ENCODE measurements around the gene NADSYN1.

NADSYN1 gene

DNA sequence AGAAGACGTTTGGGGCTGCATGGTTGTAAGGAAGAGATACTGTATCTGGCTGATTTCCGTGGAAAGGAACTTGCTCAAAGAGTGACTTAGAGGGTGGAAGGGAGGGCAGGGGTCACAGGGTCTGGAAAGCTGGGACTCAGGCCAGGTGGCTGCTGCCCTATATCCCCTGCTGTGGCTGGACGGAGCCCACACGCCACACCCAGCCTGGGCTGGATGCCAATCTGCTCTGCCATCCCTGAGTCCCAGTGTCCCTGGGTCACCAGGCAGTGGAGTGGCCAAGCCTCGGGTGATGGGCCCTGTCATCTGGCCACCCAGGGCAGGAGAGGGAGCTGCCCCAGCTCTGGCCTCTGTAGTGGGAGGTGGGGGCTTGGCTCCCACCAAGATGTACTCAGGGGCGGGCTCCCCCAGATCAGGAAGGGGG lies 47.6 kb downstream of the NADSYN1 start:
- TF ChIP-seq, protein P1, sequence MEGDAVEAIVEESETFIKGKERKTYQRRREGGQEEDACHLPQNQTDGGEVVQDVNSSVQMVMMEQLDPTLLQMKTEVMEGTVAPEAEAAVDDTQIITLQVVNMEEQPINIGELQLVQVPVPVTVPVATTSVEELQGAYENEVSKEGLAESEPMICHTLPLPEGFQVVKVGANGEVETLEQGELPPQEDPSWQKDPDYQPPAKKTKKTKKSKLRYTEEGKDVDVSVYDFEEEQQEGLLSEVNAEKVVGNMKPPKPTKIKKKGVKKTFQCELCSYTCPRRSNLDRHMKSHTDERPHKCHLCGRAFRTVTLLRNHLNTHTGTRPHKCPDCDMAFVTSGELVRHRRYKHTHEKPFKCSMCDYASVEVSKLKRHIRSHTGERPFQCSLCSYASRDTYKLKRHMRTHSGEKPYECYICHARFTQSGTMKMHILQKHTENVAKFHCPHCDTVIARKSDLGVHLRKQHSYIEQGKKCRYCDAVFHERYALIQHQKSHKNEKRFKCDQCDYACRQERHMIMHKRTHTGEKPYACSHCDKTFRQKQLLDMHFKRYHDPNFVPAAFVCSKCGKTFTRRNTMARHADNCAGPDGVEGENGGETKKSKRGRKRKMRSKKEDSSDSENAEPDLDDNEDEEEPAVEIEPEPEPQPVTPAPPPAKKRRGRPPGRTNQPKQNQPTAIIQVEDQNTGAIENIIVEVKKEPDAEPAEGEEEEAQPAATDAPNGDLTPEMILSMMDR (IDR thresholded peaks at IDR 0.05; ENCODE audit: insufficient read depth, missing control alignments) = no peak
- FAIRE-seq (no peak), DNase-seq (ENCODE audit: insufficient read length, low spot score) (no peak)

DNA sequence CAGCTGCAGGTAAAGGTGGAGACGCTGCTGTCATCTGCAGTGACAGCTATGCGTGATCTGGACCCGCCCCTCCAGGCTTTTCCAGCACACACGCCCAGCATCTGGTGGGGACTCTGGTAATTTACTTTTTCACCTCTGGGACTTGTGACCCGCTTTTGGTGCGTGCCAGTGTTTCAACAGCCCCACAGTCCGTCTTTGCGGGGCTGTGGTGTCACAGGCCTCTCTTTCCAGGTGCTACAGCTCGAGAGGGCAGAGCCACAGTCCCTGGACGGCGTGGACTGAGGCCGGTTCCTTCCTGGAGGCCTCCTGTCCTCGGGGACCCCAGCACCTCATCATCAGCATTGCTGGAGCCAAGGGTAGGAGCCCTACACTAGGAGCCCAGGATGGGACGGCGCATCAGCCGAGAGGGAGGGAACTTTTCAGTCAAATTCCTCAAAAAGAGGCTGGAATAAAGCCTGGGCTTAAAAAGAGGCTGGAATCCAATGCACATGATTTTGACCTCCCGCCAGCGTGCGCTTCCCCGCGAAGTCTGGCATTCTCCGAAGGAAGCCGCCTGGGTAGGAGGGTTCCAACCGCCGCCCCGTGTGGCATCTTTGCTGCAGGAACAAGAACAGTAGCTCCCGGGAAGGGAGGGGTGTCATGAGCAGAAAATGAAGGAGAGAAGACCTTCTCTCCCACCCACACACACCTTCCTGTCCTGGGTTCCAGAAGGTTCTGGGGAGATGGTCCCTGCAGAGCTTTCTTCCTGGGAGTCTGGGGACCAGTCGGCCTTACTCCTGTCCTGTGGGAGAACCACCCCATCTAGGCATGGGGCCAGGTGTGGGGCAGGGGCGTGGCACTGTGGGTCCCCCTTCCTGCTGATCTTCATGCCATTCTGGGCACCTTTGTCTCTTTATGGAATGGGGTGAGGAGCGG lies 48.3 kb downstream of the NADSYN1 start:
- TF ChIP-seq, protein P1 (IDR thresholded peaks at IDR 0.05; ENCODE audit: insufficient read depth, missing control alignments) = no peak
- DNase-seq (ENCODE audit: insufficient read length, low spot score) (no peak), FAIRE-seq (no peak)

DNA sequence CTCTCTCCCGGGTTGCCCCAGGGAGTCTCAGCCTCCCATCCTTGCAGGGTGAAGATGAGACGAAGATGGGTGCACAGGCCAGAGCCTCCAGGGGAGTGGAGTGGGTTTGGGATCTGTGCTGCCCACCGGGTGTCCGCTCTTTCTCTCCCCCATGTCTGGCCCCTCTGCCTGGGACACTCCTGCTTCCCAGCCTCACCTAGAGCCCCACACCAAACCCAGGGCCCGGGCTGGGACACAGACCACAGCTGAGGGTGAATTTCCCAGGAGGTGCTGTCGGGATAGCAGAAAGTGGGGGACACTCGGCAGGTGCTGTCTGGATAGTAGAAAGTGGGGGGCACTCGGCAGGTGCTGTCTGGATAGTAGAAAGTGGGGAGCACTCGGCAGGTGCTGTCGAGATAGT lies 49.0 kb downstream of the NADSYN1 start:
- DNase-seq (ENCODE audit: insufficient read length, low spot score) (no peak), FAIRE-seq (no peak)
- TF ChIP-seq, protein P1 (IDR thresholded peaks at IDR 0.05; ENCODE audit: insufficient read depth, missing control alignments) = no peak

DNA sequence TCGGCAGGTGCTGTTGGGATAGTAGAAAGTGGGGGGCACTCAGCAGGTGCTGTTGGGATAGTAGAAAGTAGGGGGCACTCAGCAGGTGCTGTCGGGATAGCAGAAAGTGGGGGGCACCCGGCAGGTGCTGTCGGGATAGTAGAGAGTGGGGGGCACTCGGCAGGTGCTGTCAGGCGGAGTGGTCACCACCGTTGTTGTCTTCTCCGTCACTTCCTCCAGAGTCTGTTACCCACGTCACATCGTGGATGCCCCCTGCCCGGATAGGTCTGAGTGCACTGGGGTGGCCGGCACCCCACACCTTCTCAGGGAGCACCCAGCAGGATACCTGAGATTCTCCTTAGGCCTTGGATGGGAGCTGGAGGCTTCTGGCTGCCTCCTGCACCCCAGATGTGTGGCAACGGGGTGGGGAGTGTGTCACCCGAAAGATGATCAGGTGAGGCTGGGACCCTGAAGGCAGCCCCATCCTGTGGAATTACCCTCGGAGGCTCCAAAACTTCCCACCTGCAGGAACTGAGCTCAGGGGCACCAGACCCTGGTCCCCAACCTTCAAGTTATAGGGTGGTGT lies 50.0 kb downstream of the NADSYN1 start:
- TF ChIP-seq, protein P1 (IDR thresholded peaks at IDR 0.05; ENCODE audit: insufficient read depth, missing control alignments) = no peak
- FAIRE-seq (no peak), DNase-seq (ENCODE audit: insufficient read length, low spot score) (no peak)

DNA sequence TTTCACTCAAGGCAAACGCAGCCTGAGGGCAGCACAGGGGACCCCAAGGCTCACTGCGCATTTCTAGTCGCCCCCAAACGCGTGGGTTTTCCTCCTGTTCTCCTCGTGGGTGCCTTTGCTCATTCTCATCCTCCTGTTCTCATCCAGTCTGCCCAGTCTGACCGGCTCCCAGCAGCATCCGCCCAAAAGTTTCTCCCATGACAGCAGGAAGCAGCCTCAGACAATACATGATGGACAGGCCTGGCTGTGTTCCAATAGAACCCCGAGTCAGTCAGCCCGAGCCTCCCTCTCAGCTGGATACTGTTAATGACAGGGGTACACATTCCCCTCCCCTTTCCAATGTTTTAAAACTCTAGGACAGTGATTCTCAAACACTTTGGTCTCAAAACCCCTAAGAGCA lies 51.5 kb downstream of the NADSYN1 start:
- TF ChIP-seq, protein P1 (IDR thresholded peaks at IDR 0.05; ENCODE audit: insufficient read depth, missing control alignments) = no peak
- FAIRE-seq (no peak), DNase-seq (ENCODE audit: insufficient read length, low spot score) (no peak)

DNA sequence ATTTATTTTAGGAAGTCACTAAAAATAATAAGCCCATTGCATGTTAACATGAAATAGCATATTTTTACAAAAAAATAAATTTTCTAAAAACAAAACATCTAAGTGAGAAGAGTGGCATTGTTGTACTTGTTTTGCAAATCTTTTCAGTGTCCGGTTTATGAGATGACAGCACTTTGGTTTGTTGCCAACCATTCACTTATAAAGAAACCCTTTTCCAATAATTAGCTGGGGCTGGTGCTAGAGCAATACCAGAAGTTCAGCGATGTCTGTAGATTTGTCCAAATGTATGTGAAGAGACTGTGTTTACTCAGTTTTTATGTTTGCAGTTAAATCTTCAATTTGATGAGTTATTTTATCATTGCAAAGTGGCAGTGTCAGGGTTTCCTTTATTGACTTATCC lies 52.0 kb downstream of the NADSYN1 start:
- FAIRE-seq (no peak), DNase-seq (ENCODE audit: insufficient read length, low spot score) (no peak)
- TF ChIP-seq, protein P1 (IDR thresholded peaks at IDR 0.05; ENCODE audit: insufficient read depth, missing control alignments) = no peak

DNA sequence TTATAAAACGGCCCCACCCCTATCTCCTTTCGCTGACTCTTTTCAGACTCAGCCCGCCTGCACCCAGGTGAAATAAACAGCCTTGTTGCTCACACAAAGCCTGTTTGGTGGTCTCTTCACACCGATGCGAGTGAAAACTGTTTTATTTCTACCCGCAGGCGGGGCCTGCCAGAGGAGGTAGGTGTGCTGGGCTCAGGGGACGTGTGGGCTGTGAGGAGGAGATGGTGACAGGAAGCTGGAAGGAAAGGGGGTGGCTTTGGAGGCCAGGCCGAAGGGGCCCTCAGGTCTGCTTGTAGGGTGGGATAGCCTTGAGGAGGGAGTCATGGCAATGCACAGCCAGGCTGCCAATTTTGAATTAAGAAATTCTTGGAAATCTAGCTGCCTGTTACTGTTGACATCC lies 52.8 kb downstream of the NADSYN1 start:
- no peak for DNase-seq (ENCODE audit: insufficient read length, low spot score)
- FAIRE-seq = no peak
- TF ChIP-seq, protein P1 (IDR thresholded peaks at IDR 0.05; ENCODE audit: insufficient read depth, missing control alignments) = no peak
